OCI-M2 (cell line): ENCODE data around the gene ADO.

Experiments
- DNase-seq: peaks from one replicate; lab custom pipeline; 2025; ENCODE audit not compliant: unreplicated experiment; lab: John Stamatoyannopoulos, UW

ADO gene

GRCh38 chr10:62792261-62792660 is 12.3 kb upstream of the ADO start:
- no peak for DNase-seq

- DNase-seq, result no peak
These were observed 10.2 kb upstream of the ADO start for GRCh38 chr10:62794306-62794705.

DNA sequence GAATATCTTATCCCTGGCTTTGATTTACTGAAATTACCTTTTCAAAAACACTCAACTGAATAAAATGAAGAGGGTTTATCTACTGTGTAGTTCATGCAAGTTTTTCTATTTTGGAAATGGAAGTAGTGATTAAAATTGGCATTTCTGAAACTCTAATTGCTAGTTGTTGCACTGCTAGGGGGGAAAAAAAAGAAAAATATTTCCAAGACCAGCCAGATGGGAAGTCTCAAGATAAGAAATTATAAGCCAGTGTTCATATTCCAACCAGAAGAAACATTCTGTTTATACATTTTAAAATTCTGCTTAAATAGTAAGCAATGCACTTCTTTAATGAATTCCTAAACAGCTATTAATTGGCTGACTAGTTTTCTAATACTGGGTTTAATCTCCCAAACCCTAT is 9.4 kb upstream of the ADO start:
- no peak for DNase-seq

DNA sequence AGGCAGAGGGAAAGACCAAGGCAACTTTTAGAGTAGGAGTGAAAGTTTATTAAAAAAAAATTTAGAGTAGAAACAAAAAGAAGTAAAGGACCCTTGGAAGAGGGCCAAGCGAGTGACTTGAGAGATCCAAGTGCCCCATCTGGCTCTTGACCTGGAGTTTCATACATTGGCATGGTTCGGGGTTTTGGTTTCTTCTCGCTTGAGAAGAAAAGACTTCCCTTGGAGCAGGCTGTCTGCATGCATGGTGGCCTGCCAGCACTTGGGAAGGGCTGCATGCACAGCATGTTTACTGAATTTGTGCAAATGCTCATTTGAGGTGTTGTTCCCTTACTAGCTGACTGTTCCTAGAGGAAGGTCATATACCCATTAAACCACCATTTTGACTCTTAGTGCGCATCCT is 8.8 kb upstream of the ADO start:
- no peak for DNase-seq

- DNase-seq, result no peak
These were observed 7.6 kb upstream of the ADO start for GRCh38 chr10:62796896-62797295.

GRCh38 chr10:62801871-62802270 is 2.6 kb upstream of the ADO start:
- no peak for DNase-seq

DNA sequence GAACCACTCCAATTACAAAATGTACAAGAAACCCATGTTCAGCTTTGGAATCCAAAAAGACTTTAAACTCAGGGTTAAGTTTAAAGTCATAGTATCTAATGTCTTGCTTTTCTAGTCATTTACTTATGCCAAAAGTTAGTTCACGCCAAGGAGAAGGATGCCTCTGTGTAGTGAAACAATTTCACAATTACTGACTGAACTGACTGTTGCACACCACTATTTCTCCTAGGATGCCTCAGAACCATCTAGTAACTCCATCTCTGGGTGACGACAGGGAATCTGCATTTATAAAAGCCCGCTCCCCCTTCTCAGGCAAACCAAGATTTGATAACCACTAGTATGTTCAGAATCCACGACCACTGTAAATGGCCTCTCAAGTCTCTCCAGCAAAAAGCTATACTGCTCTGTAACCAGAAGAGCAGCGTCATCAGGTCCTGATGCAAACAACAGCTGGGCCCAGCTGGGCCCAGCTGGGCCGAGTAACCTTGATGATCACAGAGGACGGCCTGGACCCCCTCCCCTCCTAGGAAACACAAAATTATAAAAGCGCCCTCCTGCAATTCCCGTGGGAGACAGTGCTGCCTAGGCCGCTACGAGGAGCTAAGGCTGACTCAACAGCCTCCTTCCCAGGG is 680 bp upstream of the ADO start:
- DNase-seq, result no peak

GRCh38 chr10:62805231-62806099 is 945 bp downstream of the ADO start:
- no peak for DNase-seq

- no peak for DNase-seq
These were observed 1.7 kb downstream of the ADO start for GRCh38 chr10:62806251-62806650.

DNA sequence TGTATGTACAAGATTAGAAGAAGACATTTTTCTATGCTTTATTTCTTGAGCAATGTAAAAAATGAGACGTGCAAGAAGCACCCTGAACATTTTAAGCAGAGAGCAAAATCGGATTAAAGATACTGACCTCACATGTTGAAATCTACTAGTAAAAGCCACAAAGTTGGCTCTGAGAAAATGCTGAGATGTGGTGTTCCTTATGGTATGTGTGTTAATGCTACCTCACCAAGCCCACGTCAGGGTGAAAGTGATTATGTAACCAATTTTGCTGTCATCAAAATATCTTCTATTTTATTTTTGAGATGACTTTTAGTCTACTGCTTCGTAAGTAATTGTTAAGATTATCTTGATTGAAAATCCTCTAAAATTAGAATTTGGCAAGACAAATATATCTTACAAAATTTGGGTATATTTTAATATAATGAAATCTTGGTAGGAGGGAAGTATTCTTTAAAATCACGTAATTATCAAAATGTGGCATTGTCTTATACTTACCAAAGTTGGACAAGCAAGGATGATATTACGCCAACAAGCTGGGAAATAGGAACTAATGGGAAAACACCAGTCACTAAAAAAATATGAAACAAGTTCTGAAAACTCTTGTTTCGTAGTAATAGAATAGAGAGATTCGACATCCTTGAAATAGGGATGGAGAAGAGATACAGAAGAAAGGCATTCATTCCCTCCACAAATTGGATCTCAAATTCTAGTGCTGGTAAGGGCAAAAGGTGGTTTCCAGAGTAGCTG is 5.8 kb downstream of the ADO start:
- no peak for DNase-seq

- DNase-seq, result no peak
These were observed 6.8 kb downstream of the ADO start for GRCh38 chr10:62811159-62811875.

GRCh38 chr10:62812672-62813439 is 8.3 kb downstream of the ADO start:
- DNase-seq, result no peak

GRCh38 chr10:62813453-62813852 is 8.9 kb downstream of the ADO start:
- no peak for DNase-seq

DNA sequence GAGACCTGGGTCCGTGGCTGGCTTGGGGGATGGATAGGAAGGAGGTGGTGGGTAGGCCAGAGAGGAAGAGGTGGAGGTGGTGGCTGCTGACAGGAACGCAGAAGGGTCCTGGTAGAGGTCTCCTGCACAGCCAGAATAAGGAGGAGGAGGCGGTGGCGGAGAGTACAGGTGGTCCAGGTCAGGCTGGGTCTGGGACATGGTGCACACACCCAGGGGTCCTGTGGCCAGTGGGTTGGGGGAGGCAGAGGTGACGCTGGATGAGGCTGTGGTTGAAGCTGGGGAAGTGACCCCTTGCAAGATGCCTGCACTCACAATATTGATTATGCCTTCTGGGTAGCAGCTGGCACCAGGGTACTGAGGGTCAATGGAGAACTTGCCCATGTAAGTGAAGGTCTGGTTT is 9.5 kb downstream of the ADO start:
- DNase-seq, result no peak

DNA sequence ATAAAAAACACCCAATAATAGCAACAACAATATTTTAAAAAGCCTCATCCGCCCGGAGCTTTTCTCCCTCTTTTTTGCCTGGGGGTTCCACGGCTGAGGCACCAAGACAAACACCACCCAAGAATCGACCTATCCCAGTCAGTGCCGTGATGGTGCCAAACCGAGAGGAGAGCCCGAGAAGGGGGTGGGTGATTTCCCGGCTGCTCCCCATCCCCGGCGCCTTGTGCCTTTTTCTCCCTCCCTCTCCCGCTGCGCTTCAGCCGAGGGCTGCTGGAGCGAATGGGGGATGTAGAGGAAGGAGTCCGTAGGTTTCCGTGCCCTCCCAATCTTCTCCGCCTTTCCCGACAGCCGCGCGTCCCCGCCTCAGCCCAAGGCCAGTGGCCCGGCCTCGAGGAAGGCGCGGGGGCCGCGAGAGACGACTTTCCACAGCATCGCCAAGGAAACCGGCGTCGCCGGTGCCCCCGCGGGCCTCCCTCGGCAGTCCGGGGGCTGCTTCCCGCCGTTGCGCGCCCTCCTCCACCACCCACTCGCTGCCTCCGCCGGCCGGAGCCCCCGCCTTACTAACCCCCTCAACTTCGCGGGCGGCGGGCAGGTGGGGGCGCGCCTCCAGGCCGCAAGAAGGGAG is 10.3 kb downstream of the ADO start:
- DNase-seq, result no peak

DNA sequence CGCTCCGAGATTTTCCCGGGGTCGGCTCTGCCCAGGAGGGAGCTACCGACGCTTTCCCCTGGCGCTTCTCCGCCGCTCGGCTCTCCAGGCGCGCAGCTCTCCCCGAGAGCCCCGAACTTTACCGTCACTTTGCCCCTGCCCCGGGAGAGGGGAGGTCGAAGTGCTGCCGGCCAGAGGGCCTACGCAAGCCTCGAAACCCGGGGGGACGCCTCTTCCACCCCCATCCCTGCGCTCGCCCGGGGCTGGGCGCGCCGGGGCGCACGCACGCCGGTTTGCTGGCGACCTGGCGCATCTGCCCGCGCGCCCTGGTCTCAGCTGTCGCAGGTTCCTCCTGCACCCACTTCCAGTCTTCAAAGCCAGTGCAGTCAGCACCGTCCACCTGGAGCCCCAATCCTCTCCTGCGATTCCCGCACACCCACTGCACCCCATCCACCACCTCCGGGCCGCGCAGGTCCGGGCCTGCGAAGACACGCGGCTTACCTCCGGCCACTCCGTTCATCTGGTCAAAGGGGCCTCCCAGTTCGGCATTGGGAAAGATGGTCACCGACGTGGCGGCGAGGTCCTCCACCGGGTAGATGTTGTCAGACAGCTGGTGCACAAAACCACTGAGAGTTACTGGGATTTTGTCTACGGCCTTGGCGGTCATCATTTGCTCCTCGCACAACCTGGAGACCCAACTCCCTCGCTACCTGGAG is 11.0 kb downstream of the ADO start:
- no peak for DNase-seq

DNA sequence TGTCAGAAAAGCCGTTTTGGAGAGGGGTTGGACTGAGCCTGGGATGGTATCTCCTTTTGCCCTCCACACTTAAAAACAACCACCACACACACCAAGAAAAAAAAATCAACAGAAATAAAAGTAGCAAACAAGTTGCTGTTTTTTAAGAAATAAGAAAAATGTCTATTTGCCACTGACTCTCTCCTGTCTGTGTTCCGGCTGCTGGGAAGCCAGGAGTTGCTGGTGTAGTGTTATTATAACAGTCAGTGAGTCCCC is 11.5 kb downstream of the ADO start:
- no peak for DNase-seq

GRCh38 chr10:62816331-62817120 is 12.0 kb downstream of the ADO start, which contains the start of gene EGR2:
Gene EGR2 (minus strand): TSS chr10:62816366. CDS start chr10:62816029, 337 bp downstream.
- DNase-seq, result no peak
